DMS79 treated with DMSO at 0.1 percent for 48 hours (cell line): Measurements from ENCODE around the gene GLT1D1.
"Not testable (repeated sequence)": the region's sequence is repeated elsewhere in the genome, so short reads cannot be mapped to it uniquely, and the experiment has no call there.

Experiments
- DNase-seq: peaks from one replicate; lab custom pipeline; 2025; lab: John Stamatoyannopoulos, UW

GLT1D1 gene

GRCh38 chr12:128852885-128853599 is at the start of gene GLT1D1:
Gene GLT1D1 (plus strand): TSS chr12:128853478. CDS start chr12:128853582, 104 bp downstream.
- no peak for DNase-seq

- DNase-seq: no peak
These were observed 49.5 kb upstream of the GLT1D1 start for GRCh38 chr12:128803788-128804187.

- DNase-seq: no peak
These were observed 48.5 kb upstream of the GLT1D1 start for GRCh38 chr12:128804762-128805161.

GRCh38 chr12:128805406-128805805 is 47.9 kb upstream of the GLT1D1 start:
- DNase-seq: not testable (repeated sequence)

GRCh38 chr12:128806573-128806972 is 46.7 kb upstream of the GLT1D1 start:
- no peak for DNase-seq

GRCh38 chr12:128807161-128807724 is 46.0 kb upstream of the GLT1D1 start:
- DNase-seq: no peak

GRCh38 chr12:128808651-128809050 is 44.6 kb upstream of the GLT1D1 start:
- DNase-seq: no peak

- DNase-seq: no peak
These were observed 42.8 kb upstream of the GLT1D1 start for GRCh38 chr12:128810182-128811127.

- DNase-seq: no peak
These were observed 41.5 kb upstream of the GLT1D1 start for GRCh38 chr12:128811806-128812205.

GRCh38 chr12:128813392-128813791 is 39.9 kb upstream of the GLT1D1 start:
- DNase-seq: no peak

GRCh38 chr12:128813883-128814282 is 39.4 kb upstream of the GLT1D1 start:
- DNase-seq: no peak

- DNase-seq: no peak
These were observed 38.6 kb upstream of the GLT1D1 start for GRCh38 chr12:128814411-128815261.

- DNase-seq: no peak
These were observed 37.3 kb upstream of the GLT1D1 start for GRCh38 chr12:128815779-128816642.

- no peak for DNase-seq
These were observed 36.7 kb upstream of the GLT1D1 start for GRCh38 chr12:128816643-128816920.

GRCh38 chr12:128817111-128818015 is 35.9 kb upstream of the GLT1D1 start:
- DNase-seq: no peak

GRCh38 chr12:128818065-128819022 is 34.9 kb upstream of the GLT1D1 start:
- no peak for DNase-seq

GRCh38 chr12:128819293-128820144 is 33.8 kb upstream of the GLT1D1 start:
- no peak for DNase-seq

- DNase-seq: no peak
These were observed 33.0 kb upstream of the GLT1D1 start for GRCh38 chr12:128820253-128820652.
